Measurements from ENCODE around the gene FNDC3B. TPM values are rescaled to one million over a fixed set of nuclear protein-coding genes. Genes with fewer than 3 reads are reported as not detected.
A peak's percentile ranks its signal among the peaks of the same experiment; 100 is the strongest.

Gene FNDC3B
- total and polyA plus RNA-seq, 9 of the 15 experiments (the other 6 are each of a cell fraction or from before 2014, with no cell fraction given): 7.0 to 35.8 (median 16.2) TPM

DNA sequence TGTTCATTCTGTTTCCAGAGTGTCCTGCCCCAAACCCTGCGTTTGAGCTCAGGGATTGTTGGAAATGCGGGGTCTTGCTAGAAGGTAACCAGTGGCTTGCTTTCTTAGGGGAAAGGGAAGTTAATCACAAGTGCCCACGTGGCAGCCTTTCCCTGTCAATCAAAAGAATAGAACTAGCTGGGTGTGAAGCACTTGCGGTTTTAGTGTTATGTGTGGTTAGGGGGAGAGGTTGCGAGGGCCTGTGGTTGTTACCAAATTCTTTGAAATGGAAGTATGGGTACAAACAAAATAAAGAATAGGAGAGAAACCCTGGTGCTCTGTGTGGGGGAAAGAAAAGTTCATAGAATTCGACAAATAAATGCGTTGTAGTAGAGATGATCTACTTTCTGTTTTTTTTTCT is 67.6 kb downstream of the FNDC3B start (continued):
- TF ChIP-seq, protein P1, sequence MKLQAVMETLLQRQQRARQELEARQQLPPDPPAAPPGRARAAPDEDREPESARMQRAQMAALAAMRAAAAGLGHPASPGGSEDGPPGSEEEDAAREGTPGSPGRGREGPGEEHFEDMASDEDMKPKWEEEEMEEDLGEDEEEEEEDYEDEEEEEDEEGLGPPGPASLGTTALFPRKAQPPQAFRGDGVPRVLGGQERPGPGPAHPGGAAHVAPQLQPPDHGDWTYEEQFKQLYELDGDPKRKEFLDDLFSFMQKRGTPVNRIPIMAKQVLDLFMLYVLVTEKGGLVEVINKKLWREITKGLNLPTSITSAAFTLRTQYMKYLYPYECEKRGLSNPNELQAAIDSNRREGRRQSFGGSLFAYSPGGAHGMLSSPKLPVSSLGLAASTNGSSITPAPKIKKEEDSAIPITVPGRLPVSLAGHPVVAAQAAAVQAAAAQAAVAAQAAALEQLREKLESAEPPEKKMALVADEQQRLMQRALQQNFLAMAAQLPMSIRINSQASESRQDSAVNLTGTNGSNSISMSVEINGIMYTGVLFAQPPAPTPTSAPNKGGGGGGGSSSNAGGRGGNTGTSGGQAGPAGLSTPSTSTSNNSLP (IDR thresholded peaks at IDR 0.05; ENCODE audit: borderline replicate concordance, low read depth, low read length): 0 out of 2 replicates have a peak, but pooled peaks have one; percentile 50
- TF ChIP-seq, protein P2, sequence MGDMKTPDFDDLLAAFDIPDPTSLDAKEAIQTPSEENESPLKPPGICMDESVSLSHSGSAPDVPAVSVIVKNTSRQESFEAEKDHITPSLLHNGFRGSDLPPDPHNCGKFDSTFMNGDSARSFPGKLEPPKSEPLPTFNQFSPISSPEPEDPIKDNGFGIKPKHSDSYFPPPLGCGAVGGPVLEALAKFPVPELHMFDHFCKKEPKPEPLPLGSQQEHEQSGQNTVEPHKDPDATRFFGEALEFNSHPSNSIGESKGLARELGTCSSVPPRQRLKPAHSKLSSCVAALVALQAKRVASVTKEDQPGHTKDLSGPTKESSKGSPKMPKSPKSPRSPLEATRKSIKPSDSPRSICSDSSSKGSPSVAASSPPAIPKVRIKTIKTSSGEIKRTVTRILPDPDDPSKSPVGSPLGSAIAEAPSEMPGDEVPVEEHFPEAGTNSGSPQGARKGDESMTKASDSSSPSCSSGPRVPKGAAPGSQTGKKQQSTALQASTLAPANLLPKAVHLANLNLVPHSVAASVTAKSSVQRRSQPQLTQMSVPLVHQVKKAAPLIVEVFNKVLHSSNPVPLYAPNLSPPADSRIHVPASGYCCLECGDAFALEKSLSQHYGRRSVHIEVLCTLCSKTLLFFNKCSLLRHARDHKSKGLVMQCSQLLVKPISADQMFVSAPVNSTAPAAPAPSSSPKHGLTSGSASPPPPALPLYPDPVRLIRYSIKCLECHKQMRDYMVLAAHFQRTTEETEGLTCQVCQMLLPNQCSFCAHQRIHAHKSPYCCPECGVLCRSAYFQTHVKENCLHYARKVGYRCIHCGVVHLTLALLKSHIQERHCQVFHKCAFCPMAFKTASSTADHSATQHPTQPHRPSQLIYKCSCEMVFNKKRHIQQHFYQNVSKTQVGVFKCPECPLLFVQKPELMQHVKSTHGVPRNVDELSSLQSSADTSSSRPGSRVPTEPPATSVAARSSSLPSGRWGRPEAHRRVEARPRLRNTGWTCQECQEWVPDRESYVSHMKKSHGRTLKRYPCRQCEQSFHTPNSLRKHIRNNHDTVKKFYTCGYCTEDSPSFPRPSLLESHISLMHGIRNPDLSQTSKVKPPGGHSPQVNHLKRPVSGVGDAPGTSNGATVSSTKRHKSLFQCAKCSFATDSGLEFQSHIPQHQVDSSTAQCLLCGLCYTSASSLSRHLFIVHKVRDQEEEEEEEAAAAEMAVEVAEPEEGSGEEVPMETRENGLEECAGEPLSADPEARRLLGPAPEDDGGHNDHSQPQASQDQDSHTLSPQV (IDR thresholded peaks at IDR 0.05): peak; percentile 55; the same call in 1 of the 2 replicates
- TF ChIP-seq ZNF175 (CRISPR knock-in tag; IDR thresholded peaks at IDR 0.05; ENCODE audit: low read depth) (0 out of 2 replicates have a peak, but pooled peaks have one; percentile 16), FOXJ2 (tag; IDR thresholded peaks at IDR 0.05) (no peak), FOXA1 (IDR thresholded peaks at IDR 0.05; ENCODE audit: borderline replicate concordance) (no peak), NCOR1 (IDR thresholded peaks at IDR 0.05) (peak; percentile 23; the same call in 1 of the 2 replicates), ZNF766 (CRISPR knock-in tag; conservative IDR thresholded peaks at IDR 0.05) (0 out of 2 replicates have a peak, but pooled peaks have one; percentile 76), KLF10 (CRISPR knock-in tag; IDR thresholded peaks at IDR 0.05) (no peak), SMARCA4 (IDR thresholded peaks at IDR 0.05) (peak; percentile 61), RCOR1 (IDR thresholded peaks at IDR 0.05; ENCODE audit: borderline replicate concordance in 1 of 2, low read depth in 2 of 2, low read length in 2 of 2) (peak in 1 of 2 experiments; percentile 61; a peak in 1 of 4 replicates)
- TF ChIP-seq, protein P3, sequence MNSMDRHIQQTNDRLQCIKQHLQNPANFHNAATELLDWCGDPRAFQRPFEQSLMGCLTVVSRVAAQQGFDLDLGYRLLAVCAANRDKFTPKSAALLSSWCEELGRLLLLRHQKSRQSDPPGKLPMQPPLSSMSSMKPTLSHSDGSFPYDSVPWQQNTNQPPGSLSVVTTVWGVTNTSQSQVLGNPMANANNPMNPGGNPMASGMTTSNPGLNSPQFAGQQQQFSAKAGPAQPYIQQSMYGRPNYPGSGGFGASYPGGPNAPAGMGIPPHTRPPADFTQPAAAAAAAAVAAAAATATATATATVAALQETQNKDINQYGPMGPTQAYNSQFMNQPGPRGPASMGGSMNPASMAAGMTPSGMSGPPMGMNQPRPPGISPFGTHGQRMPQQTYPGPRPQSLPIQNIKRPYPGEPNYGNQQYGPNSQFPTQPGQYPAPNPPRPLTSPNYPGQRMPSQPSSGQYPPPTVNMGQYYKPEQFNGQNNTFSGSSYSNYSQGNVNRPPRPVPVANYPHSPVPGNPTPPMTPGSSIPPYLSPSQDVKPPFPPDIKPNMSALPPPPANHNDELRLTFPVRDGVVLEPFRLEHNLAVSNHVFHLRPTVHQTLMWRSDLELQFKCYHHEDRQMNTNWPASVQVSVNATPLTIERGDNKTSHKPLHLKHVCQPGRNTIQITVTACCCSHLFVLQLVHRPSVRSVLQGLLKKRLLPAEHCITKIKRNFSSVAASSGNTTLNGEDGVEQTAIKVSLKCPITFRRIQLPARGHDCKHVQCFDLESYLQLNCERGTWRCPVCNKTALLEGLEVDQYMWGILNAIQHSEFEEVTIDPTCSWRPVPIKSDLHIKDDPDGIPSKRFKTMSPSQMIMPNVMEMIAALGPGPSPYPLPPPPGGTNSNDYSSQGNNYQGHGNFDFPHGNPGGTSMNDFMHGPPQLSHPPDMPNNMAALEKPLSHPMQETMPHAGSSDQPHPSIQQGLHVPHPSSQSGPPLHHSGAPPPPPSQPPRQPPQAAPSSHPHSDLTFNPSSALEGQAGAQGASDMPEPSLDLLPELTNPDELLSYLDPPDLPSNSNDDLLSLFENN (IDR thresholded peaks at IDR 0.05; ENCODE audit: low read depth in 2 of 2, low read length in 2 of 2): 0 out of 4 replicates have a peak, but pooled peaks of 1 of the 2 experiments have one; percentile 19
- TF ChIP-seq, protein P4, sequence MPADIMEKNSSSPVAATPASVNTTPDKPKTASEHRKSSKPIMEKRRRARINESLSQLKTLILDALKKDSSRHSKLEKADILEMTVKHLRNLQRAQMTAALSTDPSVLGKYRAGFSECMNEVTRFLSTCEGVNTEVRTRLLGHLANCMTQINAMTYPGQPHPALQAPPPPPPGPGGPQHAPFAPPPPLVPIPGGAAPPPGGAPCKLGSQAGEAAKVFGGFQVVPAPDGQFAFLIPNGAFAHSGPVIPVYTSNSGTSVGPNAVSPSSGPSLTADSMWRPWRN (IDR thresholded peaks at IDR 0.05; ENCODE audit: low read depth): peak; percentile 98
- TF ChIP-seq, protein P5, sequence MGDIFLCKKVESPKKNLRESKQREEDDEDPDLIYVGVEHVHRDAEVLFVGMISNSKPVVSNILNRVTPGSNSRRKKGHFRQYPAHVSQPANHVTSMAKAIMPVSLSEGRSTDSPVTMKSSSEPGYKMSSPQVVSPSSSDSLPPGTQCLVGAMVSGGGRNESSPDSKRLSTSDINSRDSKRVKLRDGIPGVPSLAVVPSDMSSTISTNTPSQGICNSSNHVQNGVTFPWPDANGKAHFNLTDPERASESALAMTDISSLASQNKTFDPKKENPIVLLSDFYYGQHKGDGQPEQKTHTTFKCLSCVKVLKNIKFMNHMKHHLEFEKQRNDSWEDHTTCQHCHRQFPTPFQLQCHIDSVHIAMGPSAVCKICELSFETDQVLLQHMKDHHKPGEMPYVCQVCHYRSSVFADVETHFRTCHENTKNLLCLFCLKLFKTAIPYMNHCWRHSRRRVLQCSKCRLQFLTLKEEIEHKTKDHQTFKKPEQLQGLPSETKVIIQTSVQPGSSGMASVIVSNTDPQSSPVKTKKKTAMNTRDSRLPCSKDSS (IDR thresholded peaks at IDR 0.05; ENCODE audit: low read depth, partially characterized antibody): no peak
- TF ChIP-seq, protein P6, sequence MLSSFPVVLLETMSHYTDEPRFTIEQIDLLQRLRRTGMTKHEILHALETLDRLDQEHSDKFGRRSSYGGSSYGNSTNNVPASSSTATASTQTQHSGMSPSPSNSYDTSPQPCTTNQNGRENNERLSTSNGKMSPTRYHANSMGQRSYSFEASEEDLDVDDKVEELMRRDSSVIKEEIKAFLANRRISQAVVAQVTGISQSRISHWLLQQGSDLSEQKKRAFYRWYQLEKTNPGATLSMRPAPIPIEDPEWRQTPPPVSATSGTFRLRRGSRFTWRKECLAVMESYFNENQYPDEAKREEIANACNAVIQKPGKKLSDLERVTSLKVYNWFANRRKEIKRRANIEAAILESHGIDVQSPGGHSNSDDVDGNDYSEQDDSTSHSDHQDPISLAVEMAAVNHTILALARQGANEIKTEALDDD (IDR thresholded peaks at IDR 0.05): peak; percentile 90
